ENCODE measurements around the gene IPO4. TPM values are rescaled to one million over a fixed set of nuclear protein-coding genes. Genes with fewer than 3 reads are reported as not detected.

Gene IPO4
- total RNA-seq, 2 donors from 2014 or later: 42.6 to 44.5 TPM

DNA sequence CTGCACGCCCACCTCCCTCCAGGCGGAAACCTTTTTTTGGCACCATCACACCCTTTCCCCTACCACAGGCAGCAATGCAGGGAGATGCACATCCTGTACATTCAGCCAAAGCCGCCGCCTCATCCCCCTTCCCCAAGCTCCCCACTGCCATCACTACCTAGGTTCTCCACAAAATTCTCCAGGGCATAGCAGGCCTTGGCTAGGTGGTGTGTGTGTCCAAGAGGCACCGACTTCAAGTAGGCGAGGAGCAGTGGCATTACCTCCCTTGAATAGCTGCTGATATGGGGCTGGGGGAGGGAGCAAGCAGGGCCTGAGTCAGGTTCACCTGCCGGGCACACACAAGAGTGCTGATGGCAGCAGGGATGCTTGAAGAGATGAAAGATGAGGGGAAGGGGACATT is 3.6 kb downstream of the IPO4 start:
- Histone ChIP-seq H3K27me3 (replicated peaks; ENCODE audit: insufficient read depth) (no peaks in the 10 kb centered on the region), H3K4me3 (no peak overlapping the region), H3K36me3 (peaks cover 0 to 26% of the 10 kb centered on the region in 2 donors), H3K27ac (no peak overlapping the region), H3K4me1 (replicated peaks) (peaks cover 4% of the 10 kb centered on the region), H3K9me3 (no peaks in the 10 kb centered on the region)
- TF ChIP-seq POLR2AphosphoS5 (IDR thresholded peaks at IDR 0.05) (no peak), POLR2A (IDR thresholded peaks at IDR 0.05) (no peak)
- TF ChIP-seq, protein P1, sequence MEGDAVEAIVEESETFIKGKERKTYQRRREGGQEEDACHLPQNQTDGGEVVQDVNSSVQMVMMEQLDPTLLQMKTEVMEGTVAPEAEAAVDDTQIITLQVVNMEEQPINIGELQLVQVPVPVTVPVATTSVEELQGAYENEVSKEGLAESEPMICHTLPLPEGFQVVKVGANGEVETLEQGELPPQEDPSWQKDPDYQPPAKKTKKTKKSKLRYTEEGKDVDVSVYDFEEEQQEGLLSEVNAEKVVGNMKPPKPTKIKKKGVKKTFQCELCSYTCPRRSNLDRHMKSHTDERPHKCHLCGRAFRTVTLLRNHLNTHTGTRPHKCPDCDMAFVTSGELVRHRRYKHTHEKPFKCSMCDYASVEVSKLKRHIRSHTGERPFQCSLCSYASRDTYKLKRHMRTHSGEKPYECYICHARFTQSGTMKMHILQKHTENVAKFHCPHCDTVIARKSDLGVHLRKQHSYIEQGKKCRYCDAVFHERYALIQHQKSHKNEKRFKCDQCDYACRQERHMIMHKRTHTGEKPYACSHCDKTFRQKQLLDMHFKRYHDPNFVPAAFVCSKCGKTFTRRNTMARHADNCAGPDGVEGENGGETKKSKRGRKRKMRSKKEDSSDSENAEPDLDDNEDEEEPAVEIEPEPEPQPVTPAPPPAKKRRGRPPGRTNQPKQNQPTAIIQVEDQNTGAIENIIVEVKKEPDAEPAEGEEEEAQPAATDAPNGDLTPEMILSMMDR (IDR thresholded peaks at IDR 0.05): no peak
- DNase-seq (ENCODE audit: low spot score): no peak
- intact Hi-C loops (cut with DNase I): no loop called here
- 97% methylated on average over 7 of the region's 7 CpGs for WGBS

DNA sequence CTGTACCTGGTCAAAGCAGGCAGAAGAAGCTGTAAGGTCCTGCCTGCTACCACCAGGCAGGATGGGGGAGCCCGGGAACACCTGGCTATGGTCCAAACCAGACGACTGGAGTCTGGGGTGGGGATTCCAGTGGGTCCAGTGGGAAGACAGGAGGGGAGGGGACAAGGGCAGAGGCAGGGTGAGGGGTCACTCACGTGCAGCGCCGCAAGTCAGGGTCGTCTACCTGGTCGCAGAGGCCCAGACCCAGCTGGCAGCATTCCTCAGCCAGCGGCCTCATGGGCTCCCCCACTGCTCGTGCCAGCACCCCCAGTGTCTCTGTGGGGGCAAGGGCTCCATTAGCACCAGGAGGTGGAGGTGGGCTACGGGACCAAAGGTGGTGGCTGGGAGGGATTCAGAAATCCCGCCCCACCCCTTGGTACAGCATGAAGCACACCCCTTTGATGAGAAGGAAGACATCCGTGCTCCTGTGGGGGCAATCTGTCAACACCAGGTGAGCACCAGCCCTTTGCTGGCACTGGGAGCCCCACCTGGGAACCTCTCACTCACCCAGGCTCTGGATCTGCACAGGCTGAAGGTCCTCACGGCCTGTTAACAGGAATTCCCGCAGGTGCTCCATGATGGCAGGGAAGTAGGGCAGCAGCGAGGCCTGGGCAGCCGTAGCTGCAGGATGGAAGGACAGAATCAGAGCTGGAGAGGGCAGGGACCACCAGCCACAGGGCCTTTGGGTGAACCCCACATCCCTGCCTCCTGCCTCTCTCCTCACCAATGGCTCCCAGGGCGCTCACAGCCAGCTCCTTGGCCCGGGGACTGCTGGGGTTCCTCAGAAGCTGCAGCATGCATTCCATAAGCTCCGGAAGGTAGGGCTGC is 4.3 kb downstream of the IPO4 start:
- H3K9me3 ChIP-seq: no peaks in the 10 kb centered on the region
- intact Hi-C loops (cut with DNase I): no loop called here
- 87% methylated on average over 19 of the region's 19 CpGs for WGBS
- H3K4me3 ChIP-seq: no peak overlapping the region
- H3K36me3 ChIP-seq: peaks cover 0 to 26% of the 10 kb centered on the region in 2 donors
- no peak overlapping the region for H3K27ac ChIP-seq
- peaks cover 7% of the 10 kb centered on the region for H3K4me1 ChIP-seq (replicated peaks)
- DNase-seq (ENCODE audit: low spot score): no peak
- TF ChIP-seq, protein P1 (IDR thresholded peaks at IDR 0.05): no peak
- TF ChIP-seq POLR2A (IDR thresholded peaks at IDR 0.05) (no peak), POLR2AphosphoS5 (IDR thresholded peaks at IDR 0.05) (no peak)
- H3K27me3 ChIP-seq (replicated peaks; ENCODE audit: insufficient read depth): no peaks in the 10 kb centered on the region

DNA sequence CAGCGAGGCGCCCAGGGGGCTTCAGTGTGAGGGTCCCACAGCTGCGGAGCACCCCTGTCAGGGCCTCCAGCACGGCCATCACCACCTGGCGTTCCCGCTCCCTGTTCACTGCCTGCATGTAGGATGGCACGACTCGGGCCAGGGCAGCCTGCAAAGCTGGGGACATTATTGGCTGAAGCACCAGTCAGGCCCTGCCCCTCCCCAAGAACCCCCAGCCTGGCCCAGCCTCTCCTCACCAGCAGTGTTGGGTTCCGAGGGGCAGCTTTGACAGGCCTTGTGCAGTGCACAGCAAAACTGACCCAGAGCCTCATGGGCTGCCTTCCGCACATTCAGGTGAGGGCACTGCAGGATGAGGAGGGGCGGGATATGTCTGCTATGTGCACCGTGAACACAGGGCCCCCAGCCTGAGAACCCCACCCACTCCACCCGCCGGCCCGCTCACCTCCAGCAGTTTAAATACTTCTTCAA is 5.6 kb downstream of the IPO4 start:
- no peaks in the 10 kb centered on the region for H3K9me3 ChIP-seq
- H3K27ac ChIP-seq: no peak overlapping the region
- peaks cover 0 to 26% of the 10 kb centered on the region in 2 donors for H3K36me3 ChIP-seq
- intact Hi-C loops (cut with DNase I): no loop called here
- TF ChIP-seq, protein P1 (IDR thresholded peaks at IDR 0.05): no peak
- no peak for TF ChIP-seq POLR2AphosphoS5 (IDR thresholded peaks at IDR 0.05)
- TF ChIP-seq POLR2A (IDR thresholded peaks at IDR 0.05): no peak
- 89% methylated on average over 13 of the region's 15 CpGs for WGBS
- H3K4me1 ChIP-seq (replicated peaks): peaks cover 7% of the 10 kb centered on the region
- no peaks in the 10 kb centered on the region for H3K27me3 ChIP-seq (replicated peaks; ENCODE audit: insufficient read depth)
- no peak for DNase-seq (ENCODE audit: low spot score)
- no peak overlapping the region for H3K4me3 ChIP-seq

DNA sequence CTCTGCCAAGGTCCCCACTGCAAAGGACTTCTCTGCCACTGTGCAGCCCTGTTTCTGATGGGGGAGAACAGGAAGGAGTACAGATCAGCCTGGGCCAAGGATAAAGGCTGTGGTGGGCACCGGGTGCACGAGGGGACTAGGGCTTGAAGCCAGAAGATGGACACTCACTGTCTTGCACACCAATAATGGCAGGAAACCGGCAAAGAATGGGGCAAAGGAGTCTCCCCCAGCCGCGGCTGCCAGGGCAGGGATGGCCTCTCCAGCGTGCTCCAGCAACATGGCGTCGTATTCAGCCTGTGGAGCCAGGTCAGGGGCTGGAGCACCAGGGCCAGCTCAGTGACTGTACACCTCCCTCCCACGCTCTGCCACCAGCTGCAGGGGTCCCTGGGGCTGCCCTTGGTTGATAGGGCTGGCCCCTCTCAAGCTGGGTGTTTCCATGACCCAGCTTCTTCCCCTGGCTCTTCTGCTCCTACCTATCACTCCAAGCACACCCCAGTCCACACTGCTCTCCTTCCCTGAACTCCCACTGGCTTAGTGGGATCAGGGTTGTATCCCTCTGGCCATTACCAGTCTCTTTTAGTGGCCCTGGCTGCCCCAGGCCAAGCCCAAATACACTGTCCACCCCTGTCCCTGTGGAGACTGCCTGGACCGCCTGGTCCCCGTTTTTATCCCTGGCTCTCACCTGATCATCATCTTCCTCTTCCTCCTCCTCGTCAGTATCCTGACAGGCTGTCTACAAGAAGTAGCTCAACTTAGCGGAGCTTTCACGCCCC is 6.3 kb downstream of the IPO4 start:
- H3K4me1 ChIP-seq (replicated peaks): peaks cover 3% of the 10 kb centered on the region
- H3K4me3 ChIP-seq: no peak overlapping the region
- no peaks in the 10 kb centered on the region for H3K27me3 ChIP-seq (replicated peaks; ENCODE audit: insufficient read depth)
- no peak overlapping the region for H3K27ac ChIP-seq
- intact Hi-C loops (cut with DNase I): no loop called here
- H3K9me3 ChIP-seq: no peaks in the 10 kb centered on the region
- TF ChIP-seq, protein P1 (IDR thresholded peaks at IDR 0.05): no peak
- TF ChIP-seq POLR2AphosphoS5 (IDR thresholded peaks at IDR 0.05) (no peak), POLR2A (IDR thresholded peaks at IDR 0.05) (no peak)
- DNase-seq (ENCODE audit: low spot score): no peak
- WGBS: 82% methylated on average over 13 of the region's 14 CpGs
- H3K36me3 ChIP-seq: peaks cover 0 to 26% of the 10 kb centered on the region in 2 donors
